Hippocampal formation (tissue), 2 donors: Measurements from ENCODE around the gene CAMSAP1.

Experiments
- DNase-seq, 2 donors: peaks; one replicate each; lab custom pipeline; 2025; lab: John Stamatoyannopoulos, UW

The CAMSAP1 gene

DNA sequence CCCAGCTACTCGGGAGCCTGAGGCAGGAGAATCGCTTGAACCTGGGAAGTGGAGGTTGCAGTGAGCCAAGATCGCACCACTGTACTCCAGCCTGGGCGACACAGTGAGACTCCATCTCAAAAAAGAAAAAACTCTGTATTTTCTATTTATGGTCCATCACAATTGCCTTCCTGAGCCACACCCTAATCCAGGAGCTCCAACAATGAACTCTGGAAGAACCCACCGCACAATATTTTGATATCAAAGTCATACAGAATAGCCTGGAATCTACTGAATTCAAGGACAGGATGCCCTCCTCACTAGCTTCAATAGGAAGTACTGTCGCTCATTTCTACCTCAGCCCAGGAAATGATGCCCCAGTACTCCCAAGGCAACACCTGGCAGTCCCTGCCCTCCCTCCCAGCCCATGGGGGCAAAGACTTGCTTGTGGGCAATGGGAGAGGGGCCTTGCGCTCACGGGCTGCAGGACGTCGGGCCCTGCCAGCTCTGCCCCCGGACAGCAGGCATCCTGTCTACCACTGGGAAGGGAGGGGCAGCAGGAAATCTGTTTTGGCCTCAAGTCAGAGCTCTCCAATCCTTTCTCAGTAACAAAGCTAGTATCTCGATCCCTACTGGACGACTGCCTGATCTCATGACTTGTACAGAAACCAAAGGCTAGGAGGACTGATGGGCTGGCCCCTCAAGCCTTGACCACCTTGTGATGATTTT is 34.1 kb upstream of the CAMSAP1 start:
- no peak for DNase-seq

DNA sequence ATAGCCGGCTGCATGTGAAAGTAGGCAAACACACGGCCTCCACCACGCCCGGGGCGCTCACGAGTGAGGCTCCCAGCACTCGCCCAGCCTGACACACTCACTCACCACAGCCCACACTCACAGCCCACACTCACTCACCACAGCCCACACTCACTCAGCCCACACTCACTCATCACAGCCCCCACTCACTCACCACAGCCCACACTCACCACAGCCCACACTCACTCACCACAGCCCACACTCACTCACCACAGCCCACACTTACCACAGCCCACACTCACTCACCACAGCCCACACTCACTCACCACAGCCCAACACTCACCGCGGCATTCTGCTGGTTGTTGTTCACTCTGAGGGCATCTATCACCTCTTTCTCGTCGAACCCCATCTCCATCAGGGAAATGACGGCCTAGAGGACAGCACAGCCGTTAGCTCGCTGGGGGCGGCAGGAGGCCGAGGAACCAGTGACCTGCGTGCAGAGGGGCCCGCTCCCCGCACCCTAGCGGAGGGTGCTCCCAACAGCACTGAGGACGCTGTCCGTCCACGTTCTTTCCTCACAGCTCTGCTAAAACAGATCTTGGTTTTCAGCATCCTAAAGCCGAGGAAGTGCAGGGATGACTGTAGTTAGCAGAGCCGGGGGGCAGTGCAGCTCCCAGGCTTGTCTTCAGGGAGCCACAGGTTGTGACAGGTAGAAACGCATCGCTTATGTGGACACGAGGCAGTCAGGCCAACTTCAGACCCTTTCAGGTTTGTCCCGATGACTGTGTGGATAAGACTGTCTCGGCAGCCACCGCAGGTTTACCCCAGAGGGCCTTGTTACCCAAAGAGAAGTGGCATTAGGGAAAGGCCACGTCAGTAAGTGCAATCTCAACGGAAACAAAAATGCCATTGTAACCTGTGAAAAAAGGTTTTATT is 32.3 kb upstream of the CAMSAP1 start:
- no peak for DNase-seq

DNA sequence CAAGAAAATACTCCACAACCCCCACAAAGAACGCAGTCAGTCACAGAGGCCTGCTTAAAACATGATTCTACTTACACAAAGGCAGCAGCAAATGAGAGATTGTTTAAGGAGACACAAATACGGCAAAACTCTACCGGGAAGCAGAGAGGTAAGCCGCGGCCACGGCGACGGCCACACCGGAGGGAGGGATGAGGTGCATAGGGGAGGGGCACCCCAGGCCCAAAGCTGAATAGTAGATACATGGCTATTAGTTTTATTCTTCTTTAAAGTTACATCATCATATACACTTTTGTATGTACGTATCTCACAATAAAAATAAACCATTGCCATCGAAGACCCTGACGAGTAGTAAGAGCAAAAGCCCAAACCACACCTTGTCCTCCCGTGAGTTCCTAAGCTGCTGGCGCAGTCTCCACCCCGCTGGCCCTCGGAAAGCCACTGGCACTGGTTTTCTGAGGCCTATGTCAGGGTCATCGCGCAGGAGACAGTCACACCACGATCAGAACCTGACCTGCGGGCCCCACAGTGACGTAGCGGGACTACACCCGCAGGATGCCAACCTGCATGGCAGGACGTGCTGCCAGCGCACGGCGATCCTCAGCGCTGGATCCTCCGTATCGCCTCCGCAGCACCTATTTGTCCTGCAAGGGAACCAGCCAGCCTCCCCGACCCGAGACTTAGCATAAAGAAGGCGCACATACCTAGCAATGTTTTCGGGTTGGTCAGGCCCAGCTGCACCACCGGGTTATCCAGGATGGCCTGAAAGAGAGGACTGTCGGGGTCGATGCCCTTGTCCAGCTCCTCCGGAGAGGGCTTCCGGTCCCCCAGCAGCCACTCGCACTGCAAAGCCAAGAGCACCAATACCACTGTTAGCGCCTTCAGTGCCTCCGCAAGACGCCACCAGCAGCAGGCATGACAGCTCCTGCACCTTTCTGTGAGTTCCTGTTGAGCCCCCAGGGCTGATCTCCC is 30.5 kb upstream of the CAMSAP1 start:
- DNase-seq: no peak

DNA sequence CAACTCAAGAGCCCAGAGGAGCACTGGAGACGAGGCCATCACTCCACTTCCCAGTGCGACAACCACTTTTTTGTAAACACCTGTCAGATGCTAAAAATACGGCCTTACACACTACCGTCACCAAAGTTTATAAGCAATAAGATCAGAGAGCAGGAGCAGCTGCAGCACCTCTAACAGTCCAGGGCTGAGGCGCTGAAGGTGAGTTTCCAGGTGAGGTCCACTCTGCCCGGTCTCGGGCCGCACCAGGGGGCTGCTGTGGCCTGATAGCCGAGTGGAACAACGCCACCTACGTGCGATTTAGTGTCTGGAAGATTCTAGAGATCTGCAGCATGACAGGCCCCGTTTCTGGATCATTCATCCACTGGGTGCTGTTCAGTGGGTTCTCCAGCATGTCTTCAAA is 25.8 kb upstream of the CAMSAP1 start:
- DNase-seq: no peak

DNA sequence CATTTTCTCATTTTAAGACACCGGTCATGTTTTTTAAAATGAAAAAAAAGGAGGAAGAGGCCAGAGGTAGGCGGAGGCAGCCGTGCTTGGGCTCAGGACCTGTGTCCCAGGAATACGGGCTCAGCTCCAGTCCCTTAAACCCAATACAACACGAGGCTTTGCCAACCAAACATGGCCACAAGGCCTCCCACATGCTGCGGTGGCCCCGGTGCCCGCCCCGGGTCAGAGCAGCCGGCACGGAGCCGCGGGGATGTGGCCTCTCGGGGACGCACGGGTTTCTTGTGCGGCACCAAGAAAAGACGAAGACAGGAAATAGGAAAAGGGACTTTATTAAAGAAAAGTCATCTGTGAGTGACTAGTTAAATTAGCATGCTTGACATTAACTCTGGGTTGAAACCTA is 25.3 kb upstream of the CAMSAP1 start:
- DNase-seq: no peak

DNA sequence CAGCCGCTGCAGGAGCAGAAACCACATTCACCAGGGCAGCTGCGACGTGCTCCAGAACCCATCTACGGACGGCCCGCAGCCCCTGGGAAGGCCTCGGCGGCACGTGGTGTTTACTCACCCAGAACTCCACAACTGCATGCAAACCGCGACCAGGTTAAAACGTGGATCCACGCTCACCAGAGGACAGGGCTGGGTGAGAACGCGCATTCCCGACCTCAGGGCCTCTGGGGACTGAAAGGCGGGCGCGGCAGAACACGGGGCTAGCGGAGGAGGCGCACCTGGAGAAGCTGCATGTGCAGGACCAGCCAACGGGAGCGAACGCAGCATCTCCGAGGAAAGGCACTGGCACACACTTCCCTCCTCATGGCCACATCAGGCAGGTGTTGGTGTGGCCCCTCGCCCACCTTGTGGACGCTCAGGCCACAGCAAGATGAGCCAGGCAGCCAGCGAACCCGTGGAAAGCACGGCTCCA is 24.0 kb upstream of the CAMSAP1 start:
- no peak for DNase-seq

DNA sequence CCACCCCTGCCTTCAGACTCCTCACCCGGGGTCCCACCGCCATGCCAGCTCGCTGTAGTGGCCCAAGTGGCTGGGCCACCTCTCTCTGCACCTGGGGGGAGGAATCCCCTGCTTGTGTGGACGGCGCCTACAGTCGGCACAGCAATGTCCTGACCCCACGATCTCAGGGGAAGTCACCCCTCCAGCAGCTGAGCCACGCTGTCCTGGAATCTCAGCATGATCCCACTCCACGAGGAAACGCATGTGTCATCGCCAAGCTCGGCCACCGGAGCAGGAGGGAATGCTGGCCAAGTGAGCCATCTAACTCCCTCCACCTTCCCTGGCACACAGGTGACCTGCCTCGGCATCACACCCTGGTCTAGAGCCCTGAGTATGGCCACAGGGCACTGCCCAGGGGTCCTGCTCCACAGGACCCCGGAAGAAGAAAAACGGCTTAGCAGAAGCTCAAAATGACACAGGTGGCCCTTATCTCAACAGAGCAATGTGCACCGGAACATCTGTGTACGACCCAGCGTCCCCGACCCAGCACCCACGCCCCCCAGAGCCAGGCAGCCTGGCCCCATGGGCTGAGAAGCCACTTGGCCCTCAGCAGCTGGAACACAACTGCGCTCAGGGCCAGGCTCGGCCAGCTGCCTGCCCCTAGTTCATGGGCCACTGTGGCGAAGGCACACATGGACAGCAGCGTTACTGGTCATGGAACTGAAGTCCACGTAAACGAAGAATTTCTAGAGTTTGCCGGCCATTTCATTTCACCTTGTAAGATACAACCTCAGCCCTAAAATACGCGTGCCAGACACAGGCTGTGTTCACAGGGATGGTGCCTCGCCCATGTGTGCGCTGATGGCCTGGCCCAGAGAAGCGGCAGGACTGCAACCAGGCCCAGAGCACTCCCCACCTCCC is 23.4 kb upstream of the CAMSAP1 start:
- no peak for DNase-seq

DNA sequence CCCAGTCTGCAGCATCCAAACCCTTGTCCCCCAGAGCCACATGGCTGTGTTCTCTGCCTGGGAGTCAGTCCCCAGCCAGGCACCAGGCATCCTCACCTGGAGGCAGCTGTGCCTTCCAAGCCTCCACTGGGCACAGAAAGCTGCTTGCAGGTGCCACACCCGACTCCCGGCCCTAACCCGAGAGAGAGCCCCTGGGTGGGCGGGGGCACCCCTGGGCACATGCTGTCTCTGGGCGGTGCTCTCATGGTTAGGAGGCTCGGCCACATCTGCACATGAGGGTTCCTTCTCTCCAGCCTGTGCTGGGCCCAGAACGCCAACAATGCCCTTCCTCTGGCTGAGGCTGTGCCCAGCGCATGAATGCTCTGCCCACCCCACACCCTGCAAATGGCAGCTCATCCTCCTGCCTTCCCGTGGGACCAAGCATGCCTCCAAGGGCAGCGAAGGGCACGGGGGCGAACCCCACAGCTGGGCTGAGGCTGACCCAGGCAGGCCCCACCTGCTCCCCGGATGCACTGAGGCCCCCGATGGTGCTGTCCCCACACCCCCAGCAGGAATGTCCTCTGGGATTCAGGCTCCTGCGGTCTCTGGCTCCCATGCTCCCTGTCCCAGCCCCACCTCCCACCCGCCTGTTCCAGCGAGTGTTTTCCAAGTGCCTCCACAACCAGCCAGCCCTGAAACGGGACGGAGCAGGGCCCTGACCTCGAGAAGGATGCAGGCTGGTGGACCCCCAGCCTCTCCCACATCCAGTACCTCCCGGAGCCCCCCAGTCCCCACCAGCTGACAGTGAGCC is 22.5 kb upstream of the CAMSAP1 start:
- DNase-seq: no peak

DNA sequence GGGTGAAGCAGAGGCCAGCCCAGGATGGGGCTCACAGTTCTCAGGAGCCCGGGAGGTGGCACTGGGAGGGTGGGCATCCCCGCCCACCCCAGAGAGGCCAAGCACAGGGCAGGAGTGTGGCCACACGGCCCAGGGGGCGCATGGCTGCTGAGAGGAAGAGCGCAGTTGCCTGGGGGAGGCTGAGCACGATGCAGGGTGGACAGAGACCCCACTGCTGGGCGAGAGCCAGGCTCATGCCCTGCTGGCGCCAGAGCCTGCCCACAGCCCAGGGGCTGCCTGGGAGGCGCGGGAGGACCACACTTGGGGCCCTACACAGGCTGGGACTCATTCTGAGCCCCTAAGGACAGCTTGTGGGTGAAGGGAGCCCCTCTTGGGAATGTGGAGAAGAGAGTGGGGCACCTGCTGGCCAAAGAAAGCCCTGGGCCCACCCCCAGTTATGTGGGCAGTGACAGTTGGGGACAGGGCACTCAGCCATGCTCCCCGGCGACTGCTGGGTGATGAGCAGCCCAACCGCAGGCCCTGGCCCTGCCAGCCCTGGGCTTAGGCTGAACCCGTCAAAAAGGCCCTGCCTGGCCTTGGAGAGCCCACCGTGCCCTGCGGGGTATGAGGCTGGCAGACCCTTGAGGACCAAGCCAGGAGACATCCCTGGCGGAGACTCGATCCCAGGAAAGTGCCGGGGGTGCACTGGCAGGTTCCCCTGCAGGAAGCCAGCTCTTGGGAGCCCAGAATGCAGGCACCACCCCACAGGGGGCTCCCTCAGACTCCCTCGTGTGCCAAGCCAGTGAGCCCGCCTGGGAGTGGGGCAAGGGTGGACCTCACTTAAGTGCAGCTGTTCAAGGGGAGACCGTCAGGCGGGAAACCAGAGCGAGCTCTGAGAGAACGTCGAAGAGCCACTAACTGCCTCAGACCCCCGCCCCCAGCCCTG is 21.6 kb upstream of the CAMSAP1 start:
- DNase-seq: no peak

DNA sequence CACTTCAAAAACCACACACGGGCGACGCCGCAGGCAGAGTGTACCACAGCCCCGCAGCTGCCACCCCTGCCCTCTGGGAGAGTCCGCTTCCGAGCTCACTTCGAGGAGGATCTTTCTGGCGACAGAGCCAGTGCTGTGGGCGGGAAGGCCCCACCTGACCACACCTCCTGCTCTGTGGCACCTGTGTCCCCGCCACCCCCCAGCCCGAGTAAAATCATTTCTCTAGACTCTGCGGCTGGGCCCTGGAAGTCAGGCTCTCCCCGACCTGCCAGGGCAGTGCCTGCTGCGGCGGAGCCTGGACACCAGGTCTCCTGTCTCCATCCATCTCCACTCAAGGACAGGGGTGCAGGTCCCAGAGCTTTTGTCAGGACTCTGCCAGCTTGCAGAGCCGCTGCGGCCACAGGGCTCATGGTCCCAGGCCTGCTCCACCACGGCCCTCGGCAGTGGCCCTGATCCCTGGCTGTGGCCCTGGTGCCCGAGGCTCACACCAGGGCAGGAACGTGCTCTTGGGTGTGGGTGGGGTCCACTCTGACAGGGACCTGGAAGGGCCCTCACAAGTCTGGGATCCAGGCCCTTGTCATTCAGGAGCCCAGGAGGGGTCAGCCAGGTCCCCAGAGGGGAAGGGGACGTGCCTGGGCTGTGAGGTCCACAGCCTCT is 20.9 kb upstream of the CAMSAP1 start:
- no peak for DNase-seq

DNA sequence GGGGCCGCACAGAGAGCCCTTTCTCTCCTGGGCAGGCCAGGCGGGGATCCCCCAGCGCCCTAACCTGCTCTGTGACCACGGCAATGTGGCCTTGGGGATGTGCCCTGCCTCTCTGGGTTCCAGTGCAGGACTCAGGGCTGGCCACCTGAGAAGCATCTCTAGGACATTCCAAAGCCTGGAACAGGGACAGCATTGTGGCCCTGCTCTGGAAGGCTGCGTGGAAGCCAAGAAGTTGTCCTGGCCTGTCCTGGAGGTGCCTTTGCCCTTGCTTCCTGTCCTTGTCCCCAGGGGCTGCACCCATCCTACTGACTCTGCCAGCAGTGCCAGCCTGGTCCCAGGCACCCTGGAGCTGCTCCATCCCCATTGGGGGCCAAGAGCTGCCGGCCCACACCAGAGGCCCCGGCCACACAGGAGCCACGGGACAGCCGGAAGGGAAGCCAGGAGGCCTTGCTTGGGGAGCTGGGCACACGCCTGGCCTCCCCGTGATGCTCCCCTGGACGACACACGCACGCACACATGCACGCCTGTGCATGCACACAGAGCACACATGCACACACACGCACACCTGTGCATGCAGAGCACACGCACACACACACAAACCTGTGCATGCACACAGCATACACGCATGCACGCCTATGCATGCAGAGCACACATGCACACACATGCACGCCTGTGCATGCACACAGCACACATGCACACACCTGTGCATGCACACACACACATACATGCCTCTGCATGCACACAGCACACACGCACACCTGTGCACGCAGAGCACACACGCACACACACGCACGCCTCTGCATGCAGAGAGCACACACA is 20.1 kb upstream of the CAMSAP1 start:
- DNase-seq: no peak

DNA sequence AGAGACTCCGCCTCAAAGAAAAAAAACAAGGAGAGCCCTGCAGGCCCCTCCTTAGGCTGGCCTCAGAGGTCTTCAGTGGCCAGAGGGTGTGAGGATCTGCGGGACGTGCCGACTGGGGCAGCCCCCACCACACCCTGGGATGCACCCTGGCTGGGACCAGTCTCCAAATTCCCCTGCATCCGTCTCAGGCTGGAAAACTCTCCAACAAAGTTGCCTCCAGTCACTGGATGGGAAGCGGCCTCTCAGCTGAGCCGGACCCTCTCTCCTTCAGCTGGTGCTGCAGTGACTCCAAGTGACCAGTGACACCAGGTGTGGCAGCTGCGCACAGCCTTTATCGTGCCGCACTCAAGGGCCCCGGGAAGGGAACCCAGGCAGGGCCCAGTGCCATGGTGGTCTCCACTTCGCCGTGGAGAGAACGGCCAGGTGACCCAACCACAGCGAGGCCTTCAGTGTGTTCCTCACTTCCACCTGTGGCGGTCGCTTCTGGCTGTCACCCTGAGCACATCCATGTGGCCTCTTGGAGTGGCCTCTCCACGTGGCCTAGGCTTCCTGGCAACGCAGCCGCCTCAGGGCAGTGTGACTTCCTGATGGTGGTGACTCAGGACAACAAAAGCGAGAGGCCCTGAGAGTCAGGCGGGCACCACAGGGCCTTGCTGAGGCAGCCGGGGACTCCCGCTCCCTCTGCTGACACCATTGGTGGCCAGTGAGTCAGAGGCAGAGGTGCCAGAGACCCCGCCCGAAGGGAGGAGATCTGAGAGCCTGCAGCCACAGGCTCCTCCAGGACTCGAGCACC is 19.3 kb upstream of the CAMSAP1 start:
- no peak for DNase-seq

DNA sequence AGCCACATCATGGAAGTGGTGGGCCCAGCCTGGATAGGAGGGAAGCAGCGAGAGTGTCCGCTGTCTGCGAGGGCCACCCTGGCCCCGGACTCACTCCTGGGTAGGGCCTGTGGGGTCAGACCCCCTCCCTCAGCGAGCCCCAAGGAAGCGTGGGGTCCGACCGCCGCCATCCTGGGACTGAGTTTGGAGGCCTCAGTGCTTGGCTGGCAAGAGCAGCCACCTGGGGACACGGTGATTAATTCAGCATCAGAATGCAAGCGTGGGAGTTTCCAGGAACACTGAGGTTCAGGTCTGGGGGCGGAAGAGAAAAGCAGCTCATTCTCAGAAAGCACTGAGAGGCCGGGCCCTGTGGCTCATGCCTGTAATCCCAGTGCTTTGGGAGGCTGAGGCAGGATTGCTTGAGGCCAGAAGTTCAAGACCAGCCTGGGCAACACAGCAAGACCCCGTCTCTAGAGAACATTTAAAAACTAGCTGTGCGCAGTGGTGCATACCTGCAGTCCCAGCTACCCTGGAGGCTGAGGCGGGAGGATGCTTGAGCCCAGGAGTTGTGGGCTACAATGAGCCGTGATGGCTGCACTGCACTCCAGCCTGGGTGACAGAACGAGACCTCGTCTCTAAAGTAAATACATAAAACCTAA is 18.3 kb upstream of the CAMSAP1 start:
- no peak for DNase-seq

DNA sequence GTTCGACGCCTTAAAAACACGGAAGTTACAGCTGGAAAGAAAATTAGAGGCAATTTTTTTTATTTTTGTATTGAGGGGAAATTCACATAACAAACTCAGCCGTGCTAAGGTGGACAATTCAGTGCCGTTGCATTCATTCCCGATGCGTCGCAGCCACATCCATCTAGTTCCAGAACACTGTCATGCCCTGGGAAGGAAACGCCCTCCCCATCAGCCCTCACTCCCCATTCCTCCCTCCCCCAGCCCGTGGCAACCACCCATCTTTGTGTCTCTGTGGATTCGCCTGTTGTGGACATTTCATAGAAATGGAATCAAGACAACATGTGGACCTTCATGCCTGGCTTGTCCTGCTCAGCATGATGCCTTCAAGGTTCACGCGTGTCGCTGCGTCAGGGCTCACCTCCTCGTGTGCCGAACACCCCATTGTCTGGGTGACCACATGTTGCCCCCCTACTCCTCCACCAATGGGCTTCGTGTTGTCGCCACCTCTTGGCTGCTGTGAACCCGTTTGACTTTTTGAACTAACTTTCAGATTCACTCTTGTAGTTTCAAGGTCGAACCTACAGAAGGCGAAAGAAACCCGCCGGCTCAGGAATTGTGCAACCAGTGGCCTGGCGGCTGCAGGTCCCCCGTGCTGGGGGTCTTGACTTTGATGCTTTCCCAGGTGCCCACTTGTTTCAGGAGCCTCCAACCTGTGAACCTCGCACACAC is 17.4 kb upstream of the CAMSAP1 start:
- DNase-seq: no peak

DNA sequence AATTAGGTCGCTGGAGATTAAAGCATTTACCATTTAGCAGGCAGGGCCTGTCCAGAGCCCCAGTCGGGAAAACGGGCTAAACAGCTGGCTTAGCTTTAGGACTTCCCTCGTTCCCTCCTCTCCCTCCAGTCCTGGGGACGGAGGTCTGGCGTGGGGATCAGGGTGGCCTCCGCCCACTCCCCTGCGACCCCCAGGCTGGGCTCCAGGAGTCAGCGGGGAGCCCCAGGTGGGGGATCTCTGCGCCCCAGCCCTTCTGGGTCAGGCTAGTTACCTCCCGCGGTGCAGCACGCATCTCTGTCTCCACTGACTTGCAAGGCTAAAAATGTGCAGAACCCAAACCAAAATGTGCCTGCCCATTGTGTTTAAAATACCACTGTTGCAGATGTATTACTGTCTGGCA is 16.2 kb upstream of the CAMSAP1 start:
- DNase-seq: no peak
